Stimulated activated CD8-positive, alpha-beta memory T cell treated with anti-CD3 and anti-CD28 coated beads, Interleukin-7, amount 100 ng/mL, for 4 hours (primary cell): ENCODE measurements around the gene PIK3R3.

Experiments
- DNase-seq, 2 donors: peaks; one replicate each; pipeline ENCODE4 v3.0.0-alpha.2; 2020; ENCODE audit warnings: low read depth in 2 of 2

PIK3R3 gene

DNA sequence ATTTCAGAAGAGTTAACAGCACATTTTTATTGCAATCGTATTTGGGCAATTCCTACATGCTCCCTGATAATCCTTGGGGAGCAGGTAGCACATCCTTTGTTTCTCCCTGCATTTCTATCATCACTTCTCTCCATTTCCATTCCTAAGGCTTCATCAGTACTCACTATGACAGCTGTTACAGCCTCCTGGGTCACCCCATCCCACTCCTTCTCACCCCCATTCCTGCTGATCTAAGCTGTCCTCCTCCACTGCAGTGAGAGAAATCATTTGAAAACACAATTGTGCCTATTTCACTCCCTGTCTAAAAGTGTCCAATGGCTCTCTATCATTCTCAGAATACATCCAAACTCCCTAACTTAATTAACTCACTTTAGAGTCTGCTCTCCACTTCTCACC, 25.5 kb upstream of the PIK3R3 start:
- no peak for DNase-seq

- DNase-seq = no peak
These were observed 21.3 kb upstream of the PIK3R3 start for GRCh38 chr1:46153732-46154131.

DNA sequence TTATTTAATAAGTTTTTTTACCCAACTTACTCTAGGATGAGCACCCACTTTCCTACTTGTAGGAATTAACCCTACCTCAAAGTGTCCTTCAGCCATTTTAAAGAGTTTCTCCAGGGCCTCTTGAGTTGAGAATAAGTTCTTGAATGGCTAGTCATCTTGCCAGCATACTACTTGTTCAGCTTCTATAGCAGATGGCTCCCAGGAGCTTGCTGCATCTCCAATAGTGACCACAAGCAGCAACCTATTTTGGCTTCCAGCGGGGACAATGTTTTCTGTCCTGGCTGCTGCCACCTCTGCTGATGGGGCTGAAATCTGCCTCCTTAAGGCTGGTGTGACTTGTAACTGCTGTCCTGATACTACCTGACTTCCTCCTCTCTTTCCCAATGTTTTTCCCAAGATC, 20.8 kb upstream of the PIK3R3 start:
- DNase-seq = no peak

GRCh38 chr1:46152016-46152415, 19.6 kb upstream of the PIK3R3 start:
- DNase-seq = no peak

DNA sequence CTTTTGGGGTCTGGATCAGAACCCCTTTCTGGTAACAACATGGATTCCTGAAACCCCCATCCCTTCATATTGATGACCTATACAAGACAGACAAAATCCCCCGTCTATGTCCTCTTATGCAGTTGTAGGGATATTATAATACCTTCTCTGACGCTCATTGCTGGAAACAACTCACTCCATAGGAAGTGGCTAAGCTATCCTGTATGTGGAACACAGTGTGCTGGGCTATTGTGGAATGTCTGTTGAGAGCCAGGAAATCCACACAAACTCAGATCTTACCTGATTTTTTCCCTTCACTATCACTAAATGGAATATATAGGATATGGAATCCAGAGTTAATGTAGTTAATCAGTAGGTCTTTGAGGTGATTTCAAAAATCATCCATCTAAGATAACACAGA, 17.7 kb upstream of the PIK3R3 start:
- no peak for DNase-seq

DNA sequence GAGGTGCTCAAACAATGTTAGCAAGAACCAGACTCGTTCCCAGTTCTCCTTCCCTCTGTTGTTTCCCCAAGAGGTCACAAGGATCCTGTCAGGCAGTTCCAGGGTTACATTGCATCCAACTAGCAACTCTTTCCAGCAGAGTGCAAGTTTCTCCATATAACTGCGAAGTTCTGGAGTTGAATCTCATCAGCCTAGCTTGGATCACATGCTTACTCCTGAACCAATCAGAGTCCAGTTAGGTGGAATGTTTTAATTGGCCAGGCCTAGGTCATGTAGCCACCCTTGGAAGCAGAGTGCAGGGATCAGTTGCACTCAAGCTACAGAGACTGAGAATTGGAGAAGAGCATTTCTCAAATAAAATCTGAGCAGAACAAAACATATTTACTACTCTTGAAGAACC, 15.9 kb upstream of the PIK3R3 start:
- DNase-seq = no peak

DNA sequence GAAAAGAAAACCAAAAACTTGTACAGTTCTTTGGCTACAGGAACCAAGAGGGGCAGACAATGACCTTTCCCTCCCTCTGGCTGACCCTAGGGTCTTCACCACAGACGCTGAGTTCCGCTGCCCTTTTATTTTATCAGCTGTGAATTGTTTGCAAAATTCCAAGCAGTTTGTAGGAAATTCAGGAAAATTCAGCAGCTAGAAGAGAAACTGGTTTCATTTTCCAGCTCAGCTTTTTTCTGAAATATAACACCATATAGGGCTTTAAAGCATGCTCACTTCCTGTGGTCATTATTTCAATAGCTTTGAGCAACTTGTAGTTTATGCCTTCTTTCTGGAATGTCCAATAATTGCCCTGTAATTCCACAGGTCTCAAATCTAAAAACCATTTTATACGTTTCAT, 5.5 kb upstream of the PIK3R3 start:
- DNase-seq = no peak

DNA sequence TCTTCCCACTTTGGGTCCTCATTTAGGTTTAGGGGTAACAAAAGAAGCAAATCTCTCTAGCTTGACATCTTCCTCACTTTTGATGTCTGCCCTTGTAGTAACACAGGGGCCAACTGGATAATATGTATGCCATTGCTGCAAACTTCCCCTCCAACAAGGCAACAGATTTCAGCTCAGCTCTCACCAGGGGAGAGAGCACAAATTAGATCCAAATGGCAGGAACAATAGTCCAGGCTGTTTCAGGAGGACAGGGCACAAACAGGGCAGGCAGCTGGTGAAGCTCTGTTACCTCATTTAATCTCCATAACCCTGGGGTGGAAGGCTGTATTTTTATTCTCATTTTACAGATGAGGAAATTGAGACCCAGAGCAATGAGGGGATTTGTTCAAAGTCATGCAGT, 4.3 kb upstream of the PIK3R3 start:
- no peak for DNase-seq

- DNase-seq = no peak
These were observed 2.4 kb upstream of the PIK3R3 start for GRCh38 chr1:46134660-46135331.

- DNase-seq = no peak
These were observed 1.4 kb upstream of the PIK3R3 start for GRCh38 chr1:46133781-46134350.

DNA sequence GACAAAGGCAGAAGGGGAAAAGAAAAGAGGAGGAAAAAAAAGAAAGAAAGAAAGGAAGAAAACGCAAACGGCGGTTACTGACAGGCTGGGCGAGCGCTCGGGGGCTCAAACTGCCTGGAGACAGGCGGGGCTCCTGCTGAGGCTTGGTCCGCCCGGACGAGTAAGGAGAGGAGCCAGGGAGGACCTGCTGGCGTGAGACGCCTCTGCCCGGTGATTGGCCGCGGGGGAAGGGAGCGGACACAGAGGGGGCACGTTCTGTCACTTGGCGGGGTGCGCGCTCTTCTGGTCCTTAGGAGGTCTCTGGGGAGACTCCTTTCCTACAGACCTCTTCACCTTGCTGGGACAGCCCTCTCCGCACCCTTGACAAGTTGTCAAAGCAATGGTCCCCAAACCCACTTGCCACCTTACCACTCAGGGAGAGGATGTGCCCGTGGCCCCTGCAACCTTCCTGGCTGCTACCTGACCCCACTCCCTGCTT, 791 bp upstream of the PIK3R3 start:
- DNase-seq = peak in 1 of 2 donors; percentile 45

GRCh38 chr1:46131712-46132528, 509 bp downstream of the PIK3R3 start:
- DNase-seq = peak in 1 of 2 donors; percentile 16

GRCh38 chr1:46131093-46131492, 1.3 kb downstream of the PIK3R3 start:
- no peak for DNase-seq

DNA sequence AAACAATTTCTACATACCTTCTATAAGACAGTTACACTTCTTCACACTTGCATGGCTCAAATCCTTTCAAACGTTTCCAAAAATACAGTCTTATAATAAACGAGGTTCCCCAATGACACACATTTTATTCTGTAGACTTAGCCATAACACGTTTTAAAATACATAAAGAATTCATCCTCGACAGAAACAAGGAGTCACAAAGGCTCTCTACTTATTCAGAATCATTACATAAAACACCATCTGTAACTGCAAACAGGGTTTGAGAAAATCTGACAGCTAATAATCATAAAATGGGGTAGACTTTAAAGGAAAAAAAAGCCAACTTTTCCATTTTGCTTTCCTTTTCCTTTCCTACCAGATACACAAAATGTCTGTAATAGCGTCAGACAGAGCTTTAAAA, 1.8 kb downstream of the PIK3R3 start:
- DNase-seq = no peak

- DNase-seq = no peak
These were observed 2.3 kb downstream of the PIK3R3 start for GRCh38 chr1:46130121-46130520.

GRCh38 chr1:46128344-46128743, 4.1 kb downstream of the PIK3R3 start:
- no peak for DNase-seq

- no peak for DNase-seq
These were observed 13.6 kb downstream of the PIK3R3 start for GRCh38 chr1:46118856-46119255.

- DNase-seq = no peak
These were observed 14.5 kb downstream of the PIK3R3 start for GRCh38 chr1:46117810-46118494.

- no peak for DNase-seq
These were observed 17.4 kb downstream of the PIK3R3 start for GRCh38 chr1:46114925-46115603.

GRCh38 chr1:46113948-46114347, 18.5 kb downstream of the PIK3R3 start:
- DNase-seq = no peak

DNA sequence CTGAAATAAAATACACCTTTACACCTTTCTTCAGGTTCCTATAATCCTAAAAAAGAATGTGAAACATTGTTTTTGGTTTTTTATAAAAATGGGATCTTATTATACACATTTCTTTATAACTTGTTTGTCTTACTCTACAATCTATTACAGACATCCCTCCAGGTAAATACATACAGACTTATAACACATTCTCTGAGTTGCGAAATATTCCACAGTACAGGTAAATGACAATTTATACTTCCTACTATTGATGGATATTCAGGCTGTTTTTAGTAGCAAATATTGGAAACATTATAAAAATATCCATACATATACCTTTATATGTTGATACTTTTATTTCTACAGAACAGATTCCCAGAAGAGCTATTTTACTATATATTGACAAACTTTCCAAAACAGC, 20.3 kb downstream of the PIK3R3 start:
- no peak for DNase-seq

- DNase-seq = no peak
These were observed 21.9 kb downstream of the PIK3R3 start for GRCh38 chr1:46110521-46110920.
